GM21360 (cell line): Measurements from ENCODE around the gene CRABP2.

Source experiments
- ATAC-seq: cut with Tn5 transposase; IDR thresholded peaks from one replicate; pipeline ENCODE4 v1.9.1; 2021; ENCODE audit warnings: mild to moderate bottlenecking, moderate library complexity; ENCODE audit not compliant: unreplicated experiment

Gene CRABP2

GRCh38 chr1:156656806-156657740 lies 48.3 kb downstream of the CRABP2 start:
- ATAC-seq: no peak

DNA sequence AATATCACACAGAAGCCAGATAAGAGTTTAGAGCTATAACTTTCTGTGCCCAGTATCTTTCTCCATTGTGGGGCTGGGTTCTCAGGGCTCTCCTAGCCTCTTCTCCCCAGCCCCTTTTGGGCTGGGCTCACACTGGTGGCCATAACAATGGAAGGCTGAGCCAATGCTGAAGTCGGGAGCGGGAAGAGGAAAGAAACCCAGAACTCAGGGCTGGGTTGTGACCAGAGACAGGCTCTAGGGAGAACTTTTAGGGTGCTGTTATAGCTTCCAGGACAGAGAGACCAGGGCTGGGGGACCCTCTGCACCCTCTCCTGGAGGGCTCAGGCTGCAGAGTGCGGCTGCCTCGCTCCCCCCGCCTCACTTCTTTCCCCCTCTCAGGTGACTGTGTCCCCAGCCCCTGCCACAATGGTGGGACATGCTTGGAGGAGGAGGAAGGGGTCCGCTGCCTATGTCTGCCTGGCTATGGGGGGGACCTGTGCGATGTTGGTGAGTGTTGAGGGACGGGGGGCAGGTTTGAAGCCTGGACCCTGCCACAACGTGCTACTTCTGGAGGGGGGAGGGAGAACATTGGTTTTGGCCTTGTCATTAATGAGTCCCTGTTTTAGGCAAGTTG lies 49.4 kb downstream of the CRABP2 start:
- ATAC-seq: no peak

DNA sequence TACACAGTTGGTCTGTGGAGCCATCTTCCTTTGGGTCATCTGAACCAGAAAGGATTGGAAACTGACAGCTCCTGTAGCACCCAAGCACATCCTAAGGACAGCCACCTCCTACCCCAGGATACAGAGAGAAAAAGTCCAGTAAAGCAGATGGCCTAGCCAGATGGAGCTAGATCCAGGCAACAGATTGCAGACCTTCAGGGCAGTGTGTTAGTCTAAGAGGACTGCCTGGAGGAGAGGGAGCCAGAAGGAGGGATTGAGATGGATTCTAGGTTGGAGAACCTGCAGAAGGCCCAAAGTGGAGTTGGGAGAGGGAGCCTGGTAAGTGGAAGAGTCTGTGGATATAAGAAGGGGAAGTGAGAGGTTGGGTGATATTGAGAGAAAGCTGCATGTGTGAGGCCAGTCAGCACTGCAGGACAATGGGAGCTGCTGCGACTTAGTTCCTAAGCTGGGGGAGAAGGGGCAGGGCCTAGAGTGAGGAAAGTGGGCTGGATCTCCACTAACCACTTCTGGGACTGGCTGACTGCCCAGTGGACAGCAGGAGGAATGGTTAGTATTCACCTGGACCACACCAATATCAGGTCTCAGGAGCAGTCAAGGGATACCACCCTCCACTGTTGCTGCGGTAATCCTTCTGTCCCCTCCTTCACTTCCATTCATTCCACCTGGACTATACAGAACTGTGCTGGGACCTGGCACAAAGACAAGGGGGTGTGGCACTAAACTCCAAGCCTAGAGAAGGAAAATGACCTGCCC lies 50.1 kb downstream of the CRABP2 start:
- ATAC-seq: no peak

DNA sequence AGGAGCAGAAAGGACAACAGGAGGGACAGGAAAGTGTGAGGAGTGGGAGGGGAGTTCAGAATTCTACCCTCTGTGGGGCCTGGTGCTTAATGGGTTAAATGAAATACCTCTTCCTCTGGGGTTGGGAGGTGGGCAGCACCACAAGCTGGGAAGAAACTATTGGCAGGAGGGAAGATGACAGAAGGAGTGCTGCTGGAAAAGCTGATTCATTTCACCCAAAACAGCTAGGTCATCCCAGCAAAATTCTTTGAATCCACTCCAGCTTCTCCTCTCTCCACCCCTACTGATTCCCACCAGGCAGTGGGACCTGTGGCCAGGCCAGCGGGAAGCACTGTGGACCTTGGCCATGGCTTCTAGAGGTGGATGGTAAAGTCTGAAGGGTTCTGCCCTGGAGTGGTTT lies 50.7 kb downstream of the CRABP2 start:
- ATAC-seq: no peak

GRCh38 chr1:156652992-156653355 lies 52.4 kb downstream of the CRABP2 start:
- no peak for ATAC-seq

- no peak for ATAC-seq
Observed at GRCh38 chr1:156652131-156652991, 53.0 kb downstream of the CRABP2 start.
